Measurements from ENCODE around the gene ARPC2.

DNA sequence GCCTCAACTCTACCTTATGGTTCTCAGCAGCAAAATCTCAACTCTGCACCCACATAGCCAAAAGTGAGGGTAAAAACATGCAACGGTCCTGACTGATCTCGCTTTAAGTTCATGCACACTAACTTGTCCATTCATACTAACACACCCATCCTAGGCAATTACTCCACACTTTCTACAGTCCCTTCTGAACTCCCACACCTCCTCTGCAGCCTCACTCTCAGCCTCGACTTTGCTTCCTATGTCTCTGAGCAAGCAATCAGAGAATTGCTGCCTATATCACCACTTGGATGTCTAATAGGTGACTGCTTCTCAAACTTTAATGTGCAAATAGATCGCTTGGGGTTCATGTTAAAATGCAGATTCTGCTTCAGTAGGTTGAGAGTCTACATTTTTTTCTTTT is 83.2 kb downstream of the ARPC2 start:
- TF ChIP-seq ATF3 (IDR thresholded peaks at IDR 0.05) (no peak), SIN3A (IDR thresholded peaks at IDR 0.05; ENCODE audit: low read depth) (no peak), ZFX (IDR thresholded peaks at IDR 0.05) (no peak), CTCF (IDR thresholded peaks at IDR 0.05 in 2 of 3, conservative IDR thresholded peaks at IDR 0.05 in 1 of 3; ENCODE audit: borderline replicate concordance in 1 of 3, insufficient read depth in 1 of 3, low read depth in 2 of 3, low read length in 2 of 3) (no peak), EZH2 (IDR thresholded peaks at IDR 0.05) (no peak), SRF (IDR thresholded peaks at IDR 0.05; ENCODE audit: low read depth) (no peak), REST (IDR thresholded peaks at IDR 0.05; ENCODE audit: low read depth) (no peak), MAX (IDR thresholded peaks at IDR 0.05) (no peak), RAD21 (IDR thresholded peaks at IDR 0.05; ENCODE audit: low read depth) (no peak), EZH2phosphoT487 (IDR thresholded peaks at IDR 0.05; ENCODE audit: borderline replicate concordance) (no peak), POLR2AphosphoS5 (IDR thresholded peaks at IDR 0.05; ENCODE audit: low read depth, low read length) (no peak)

Measured in HCT116 (cell line).